ENCODE data around the gene C4orf50.

DNA sequence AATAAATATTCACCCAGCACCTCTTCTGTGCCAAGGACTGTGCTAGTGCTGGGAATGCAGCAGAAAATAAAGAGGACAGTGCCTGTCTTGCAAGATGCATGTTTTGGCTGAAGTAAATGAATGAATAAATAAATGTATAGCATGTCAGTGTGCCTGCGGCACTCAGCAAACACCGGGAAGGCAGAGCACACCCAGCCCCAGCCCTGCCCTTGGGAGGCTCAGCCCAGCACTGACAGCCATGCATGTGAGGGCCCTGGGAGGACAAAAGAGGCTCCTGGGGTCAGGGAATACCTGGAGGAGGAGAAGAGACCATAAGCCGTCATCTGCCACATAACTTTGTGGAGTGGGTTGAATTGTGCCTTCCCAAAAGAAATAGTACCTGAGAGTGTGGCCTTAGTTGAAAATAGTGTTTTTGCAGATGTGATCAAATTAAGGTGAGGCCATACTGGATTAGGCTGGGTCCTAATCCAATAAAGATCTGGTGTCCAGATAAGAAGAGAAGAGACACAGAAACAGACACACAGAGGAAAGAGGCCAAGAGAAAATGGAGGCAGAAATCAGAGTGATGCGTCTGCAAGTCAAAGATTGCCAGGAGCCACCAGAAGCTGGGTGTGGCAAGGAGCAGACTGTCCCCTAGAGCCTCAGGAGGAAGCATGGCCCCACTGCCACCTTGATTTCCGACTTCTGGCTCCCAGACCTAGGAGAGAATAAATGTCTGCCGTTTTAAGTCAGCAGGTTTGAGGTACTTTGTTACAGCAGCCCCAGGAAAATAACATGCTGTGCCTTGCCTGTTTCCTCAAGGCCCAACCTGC lies 16.3 kb downstream of the C4orf50 start:
- TF ChIP-seq, protein P1, sequence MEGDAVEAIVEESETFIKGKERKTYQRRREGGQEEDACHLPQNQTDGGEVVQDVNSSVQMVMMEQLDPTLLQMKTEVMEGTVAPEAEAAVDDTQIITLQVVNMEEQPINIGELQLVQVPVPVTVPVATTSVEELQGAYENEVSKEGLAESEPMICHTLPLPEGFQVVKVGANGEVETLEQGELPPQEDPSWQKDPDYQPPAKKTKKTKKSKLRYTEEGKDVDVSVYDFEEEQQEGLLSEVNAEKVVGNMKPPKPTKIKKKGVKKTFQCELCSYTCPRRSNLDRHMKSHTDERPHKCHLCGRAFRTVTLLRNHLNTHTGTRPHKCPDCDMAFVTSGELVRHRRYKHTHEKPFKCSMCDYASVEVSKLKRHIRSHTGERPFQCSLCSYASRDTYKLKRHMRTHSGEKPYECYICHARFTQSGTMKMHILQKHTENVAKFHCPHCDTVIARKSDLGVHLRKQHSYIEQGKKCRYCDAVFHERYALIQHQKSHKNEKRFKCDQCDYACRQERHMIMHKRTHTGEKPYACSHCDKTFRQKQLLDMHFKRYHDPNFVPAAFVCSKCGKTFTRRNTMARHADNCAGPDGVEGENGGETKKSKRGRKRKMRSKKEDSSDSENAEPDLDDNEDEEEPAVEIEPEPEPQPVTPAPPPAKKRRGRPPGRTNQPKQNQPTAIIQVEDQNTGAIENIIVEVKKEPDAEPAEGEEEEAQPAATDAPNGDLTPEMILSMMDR (IDR thresholded peaks at IDR 0.05; ENCODE audit: insufficient read depth, low read depth, low read length), result no peak
- TF ChIP-seq EZH2 (IDR thresholded peaks at IDR 0.05; ENCODE audit: insufficient read depth, low read length), result no peak

Data from astrocyte (in vitro differentiated cells and primary cell).